Transverse colon (tissue), 4 donors: Measurements from ENCODE around the gene AURKAIP1. TPM values are rescaled to one million over a fixed set of nuclear protein-coding genes. Genes with fewer than 3 reads are reported as not detected.

Source experiments
- DNase-seq: peaks from one replicate; pipeline ENCODE4 v3.0.0-alpha.2; 2019
- H3K27ac ChIP-seq, 4 donors: fragments of 200-600 bp; sonication (generic); 2 replicates each; pipeline ENCODE4 v1.5.1; 2016 to 2018; ENCODE audit warnings: inconsistent platforms in 4 of 4
- H3K27me3 ChIP-seq: fragments of 200-600 bp; sonication (generic); 2 replicates; pipeline ENCODE4 v1.5.1; 2017; ENCODE audit warnings: inconsistent platforms
- H3K36me3 ChIP-seq, 4 donors: fragments of 200-600 bp; sonication (generic); 2 replicates each; pipeline ENCODE4 v1.5.1; 2017 to 2019; ENCODE audit warnings: inconsistent platforms in 4 of 4
- H3K4me1 ChIP-seq, 4 donors: fragments of 200-600 bp; sonication (generic); 2 replicates each; pipeline ENCODE4 v1.5.1; 2017 to 2020; ENCODE audit warnings: inconsistent platforms in 4 of 4
- H3K4me3 ChIP-seq, 4 donors: fragments of 200-600 bp; sonication (generic); 1 replicate in 1 of 4; 2 replicates in 3 of 4; pipeline versions ENCODE4 v1.5.1 to v1.6.1; 2017 to 2019; ENCODE audit warnings: inconsistent platforms in 4 of 4
- H3K9me3 ChIP-seq, 2 donors: fragments of 200-600 bp; sonication (generic); 2 replicates each; pipeline ENCODE4 v1.5.1; 2017 to 2019; ENCODE audit warnings: inconsistent platforms in 2 of 2
- CTCF ChIP-seq, 5 experiments: fragments of 200-600 bp in 3 of 5; fragments of 450-650 bp in 2 of 5; sonication (generic) in 3 of 5; IDR thresholded peaks; 1 replicate in 2 of 5; 2 replicates in 3 of 5; pipeline ENCODE4 v1.5.1; 2016 to 2017; ENCODE audit warnings: antibody characterized with exemption in 5 of 5, inconsistent platforms in 3 of 5, mild to moderate bottlenecking in 2 of 5, moderate library complexity in 1 of 5
- EP300 ChIP-seq: sonication (generic); formaldehyde crosslinking; IDR thresholded peaks from one replicate; pipeline ENCODE4 v1.6.1; 2017; ENCODE audit warnings: antibody characterized with exemption, low read depth
- POLR2A ChIP-seq: fragments of 450-650 bp; IDR thresholded peaks from one replicate; pipeline ENCODE4 v1.6.1; 2016; ENCODE audit warnings: antibody characterized with exemption, mild to moderate bottlenecking, moderate library complexity
- POLR2AphosphoS5 ChIP-seq, 3 donors: sonication (generic); formaldehyde crosslinking; IDR thresholded peaks; one replicate each; pipeline ENCODE4 v1.6.1; 2016; ENCODE audit warnings: antibody characterized with exemption in 3 of 3
- WGBS, 2 donors: methylation state at CpG; one replicate each; pipeline ENCODE4 v1.1.5; 2018; ENCODE audit warnings: low coverage in 1 of 2; 5-methylcytosine and 5-hydroxymethylcytosine counted together
- in situ Hi-C, 4 donors: fragments of 200-750 bp; cut with MboI; loops; one replicate each; pipeline versions ENCODE4 v1.15.0 to v1.15.1; 2017; ENCODE audit warnings: low sequenced_read_pairs in 3 of 4, low pct_ligation_motif_present in 1 of 4, low pct_unique_long_range_greater_than_20kb in 1 of 4
- intact Hi-C: fragments of 100-400 bp; cut with DNase I; formaldehyde crosslinking; loops from one replicate; pipeline ENCODE4 v1.15.1; 2023; ENCODE audit warnings: low total_unique reads
- total RNA-seq, 4 donors: library from RNA; depleted of rRNA; stranded (reverse); fragments of >200 nt; gene quantifications; one replicate each; pipeline ENCODE4 v1.1.0, GENCODE V29; 2016

Gene AURKAIP1
- total RNA-seq, 4 donors from 2014 or later, result 110 to 197 (median 167) TPM

GRCh38 chr1:1341549-1342021, 33.4 kb downstream of the AURKAIP1 start:
- Histone ChIP-seq H3K4me3 (no peak overlapping the region), H3K27ac (no peak overlapping the region), H3K4me1 (peaks cover 18 to 23% (median 19%) of the 10 kb centered on the region in 4 donors), H3K9me3 (no peaks in the 10 kb centered on the region), H3K36me3 (peaks cover 0 to 3% (median 0%) of the 10 kb centered on the region in 4 donors), H3K27me3 (no peaks in the 10 kb centered on the region)
- intact Hi-C loops, result no loop called here
- WGBS, 2 donors, result 93% methylated on average over 17 of the region's 17 CpGs; no CpG with 5 or more reads in 1 of the 2 donors
- in situ Hi-C loops, result no loop called here
- no peak for DNase-seq
- no peak for TF ChIP-seq POLR2AphosphoS5 (IDR thresholded peaks at IDR 0.05)
- no peak for TF ChIP-seq EP300
- no peak for TF ChIP-seq CTCF (IDR thresholded peaks at IDR 0.05)
- TF ChIP-seq POLR2A, result no peak

- Histone ChIP-seq H3K4me3 (no peak overlapping the region), H3K36me3 (peaks cover 0 to 3% (median 0%) of the 10 kb centered on the region in 4 donors), H3K9me3 (no peaks in the 10 kb centered on the region), H3K27me3 (no peaks in the 10 kb centered on the region), H3K27ac (no peak overlapping the region), H3K4me1 (peaks cover 11 to 17% (median 13%) of the 10 kb centered on the region in 4 donors)
- DNase-seq, result no peak
- intact Hi-C loops, result no loop called here
- in situ Hi-C loops, result no loop called here
- WGBS, 2 donors, result 89 to 93% methylated on average over 18 to 36 of the region's 36 CpGs
- TF ChIP-seq POLR2AphosphoS5 (IDR thresholded peaks at IDR 0.05) (no peak), CTCF (IDR thresholded peaks at IDR 0.05) (no peak), EP300 (no peak), POLR2A (no peak)
Observed at GRCh38 chr1:1340791-1341548, 34.0 kb downstream of the AURKAIP1 start.

- intact Hi-C loops, result no loop called here
- TF ChIP-seq POLR2AphosphoS5 (IDR thresholded peaks at IDR 0.05), result no peak
- no peak for TF ChIP-seq EP300
- TF ChIP-seq POLR2A, result no peak
- no peak for TF ChIP-seq CTCF (IDR thresholded peaks at IDR 0.05)
Observed at GRCh38 chr1:1340185-1340584, 34.8 kb downstream of the AURKAIP1 start.

GRCh38 chr1:1338278-1338677, 36.7 kb downstream of the AURKAIP1 start:
- in situ Hi-C loops (no loop called here), intact Hi-C loops (no loop called here)
- H3K36me3 ChIP-seq, result peaks cover 0 to 3% (median 0%) of the 10 kb centered on the region in 4 donors

More at GRCh38 chr1:1340185-1340584, 34.8 kb downstream of the AURKAIP1 start:
- no peak for DNase-seq
- no peaks in the 10 kb centered on the region for H3K27me3 ChIP-seq
- 88% methylated on average over 23 of the region's 23 CpGs; no CpG with 5 or more reads in 1 of the 2 donors for WGBS, 2 donors
- no peak overlapping the region for H3K4me3 ChIP-seq
- peaks cover 0 to 3% (median 0%) of the 10 kb centered on the region in 4 donors for H3K36me3 ChIP-seq
- H3K27ac ChIP-seq, result no peak overlapping the region
- no peaks in the 10 kb centered on the region for H3K9me3 ChIP-seq
- peaks cover 4 to 9% (median 5%) of the 10 kb centered on the region in 4 donors for H3K4me1 ChIP-seq
- in situ Hi-C loops, result no loop called here

More at GRCh38 chr1:1338278-1338677, 36.7 kb downstream of the AURKAIP1 start:
- 95% methylated on average over 33 of the region's 36 CpGs; no CpG with 5 or more reads in 1 of the 2 donors for WGBS, 2 donors
- no peaks in the 10 kb centered on the region for H3K27me3 ChIP-seq
- H3K4me1 ChIP-seq, result peaks cover 0 to 4% (median 1%) of the 10 kb centered on the region in 4 donors
- H3K27ac ChIP-seq, result no peak overlapping the region
- no peak for DNase-seq
- no peak for TF ChIP-seq CTCF (IDR thresholded peaks at IDR 0.05)
- no peak for TF ChIP-seq POLR2AphosphoS5 (IDR thresholded peaks at IDR 0.05)
- no peak for TF ChIP-seq EP300
- no peak for TF ChIP-seq POLR2A
- no peak overlapping the region for H3K4me3 ChIP-seq
- no peaks in the 10 kb centered on the region for H3K9me3 ChIP-seq
